ENCODE measurements around the gene ABHD12.

DNA sequence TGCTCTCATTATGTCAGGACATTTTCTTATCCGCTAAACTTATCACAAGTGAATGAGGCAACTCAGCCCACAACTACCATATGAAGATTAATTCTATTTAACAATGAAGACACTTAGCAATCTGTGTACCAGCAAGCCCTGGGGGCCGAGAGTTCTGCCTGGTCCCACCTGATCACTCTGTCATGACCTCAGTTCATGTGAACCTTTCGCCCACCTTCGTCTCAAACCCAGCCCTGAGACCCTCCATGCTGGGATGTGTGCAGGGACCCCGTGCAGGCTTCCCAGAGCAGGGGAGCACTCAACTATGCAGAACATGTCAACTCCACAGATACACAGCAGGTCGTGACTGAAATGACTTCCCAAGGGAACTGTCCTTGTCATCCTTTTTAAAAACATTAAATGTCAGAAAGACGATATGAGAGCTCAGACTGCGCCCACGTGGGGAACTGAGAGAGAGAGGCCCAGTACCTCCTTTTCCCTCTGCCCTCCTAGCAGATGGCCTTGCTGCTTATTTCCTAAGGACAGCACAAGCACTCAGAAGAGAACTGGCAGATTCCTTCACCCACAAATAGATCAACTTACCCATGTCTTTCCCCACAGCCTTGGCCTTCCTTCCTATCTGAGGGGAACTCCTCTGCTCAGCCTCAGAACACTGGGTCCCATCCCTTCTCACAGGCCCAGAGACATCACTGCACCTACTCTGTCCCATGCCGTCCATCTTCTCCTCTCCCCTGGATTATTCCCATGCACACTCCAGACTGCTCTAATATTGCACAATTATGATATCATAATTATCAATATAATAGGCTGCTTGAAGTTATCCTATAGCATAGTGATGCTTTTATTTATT lies 11.5 kb downstream of the ABHD12 start:
- TF ChIP-seq, protein P1, sequence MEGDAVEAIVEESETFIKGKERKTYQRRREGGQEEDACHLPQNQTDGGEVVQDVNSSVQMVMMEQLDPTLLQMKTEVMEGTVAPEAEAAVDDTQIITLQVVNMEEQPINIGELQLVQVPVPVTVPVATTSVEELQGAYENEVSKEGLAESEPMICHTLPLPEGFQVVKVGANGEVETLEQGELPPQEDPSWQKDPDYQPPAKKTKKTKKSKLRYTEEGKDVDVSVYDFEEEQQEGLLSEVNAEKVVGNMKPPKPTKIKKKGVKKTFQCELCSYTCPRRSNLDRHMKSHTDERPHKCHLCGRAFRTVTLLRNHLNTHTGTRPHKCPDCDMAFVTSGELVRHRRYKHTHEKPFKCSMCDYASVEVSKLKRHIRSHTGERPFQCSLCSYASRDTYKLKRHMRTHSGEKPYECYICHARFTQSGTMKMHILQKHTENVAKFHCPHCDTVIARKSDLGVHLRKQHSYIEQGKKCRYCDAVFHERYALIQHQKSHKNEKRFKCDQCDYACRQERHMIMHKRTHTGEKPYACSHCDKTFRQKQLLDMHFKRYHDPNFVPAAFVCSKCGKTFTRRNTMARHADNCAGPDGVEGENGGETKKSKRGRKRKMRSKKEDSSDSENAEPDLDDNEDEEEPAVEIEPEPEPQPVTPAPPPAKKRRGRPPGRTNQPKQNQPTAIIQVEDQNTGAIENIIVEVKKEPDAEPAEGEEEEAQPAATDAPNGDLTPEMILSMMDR (IDR thresholded peaks at IDR 0.05) = no peak
- no peak for TF ChIP-seq POLR2A (IDR thresholded peaks at IDR 0.05)

Data from heart left ventricle (tissue), 13 donors.